BJ (cell line): ENCODE results near the gene SYNE2. TPM values are rescaled to one million over a fixed set of nuclear protein-coding genes. Genes with fewer than 3 reads are reported as not detected.

Experiments used
- CTCF ChIA-PET: fragments of 350-600 bp; formaldehyde crosslinking; extraction: SDS; loops from one replicate; lab custom pipeline; 2021; ENCODE audit warnings: antibody characterized with exemption, inconsistent platforms; lab: Yijun Ruan, JAX
- POLR2A ChIA-PET: fragments of 300-600 bp; sonication (Branson Sonifier 250); formaldehyde crosslinking; extraction: SDS; loops from one replicate; lab custom pipeline; 2021; ENCODE audit warnings: antibody characterized with exemption; lab: Charles Lee
- DNase-seq: peaks from one replicate; pipeline ENCODE4 v3.0.0-alpha.2; 2011; ENCODE audit warnings: low read depth
- H3K27me3 ChIP-seq: 2 replicates; pipeline ENCODE4 v1.6.0; 2011; ENCODE audit warnings: low read length; ENCODE audit not compliant: control insufficient read depth, insufficient read depth
- H3K36me3 ChIP-seq: 2 replicates; pipeline ENCODE4 v1.5.1; 2011; ENCODE audit warnings: low read length; ENCODE audit not compliant: control insufficient read depth, insufficient read depth
- H3K4me3 ChIP-seq: 2 replicates; pipeline ENCODE4 v1.5.1; 2011; ENCODE audit warnings: low read depth, mild to moderate bottlenecking, control low read depth, low read length
- CTCF ChIP-seq: IDR thresholded peaks from 2 replicates; pipeline ENCODE4 v1.5.1; 2011; ENCODE audit warnings: low read depth, mild to moderate bottlenecking, control low read depth, inconsistent platforms, low read length, moderate library complexity; ENCODE audit not compliant: insufficient read depth
- polyA plus RNA-seq: library from polyadenylated mRNA; depleted of rRNA; stranded (reverse); fragments of >200 nt; gene quantifications from 2 replicates; pipeline ENCODE4 v1.2.3, GENCODE V29; 2011

SYNE2 gene
- polyA plus RNA-seq, 1 experiment: 5.2 TPM

GRCh38 chr14:64232944-64233343 is 380.1 kb downstream of the SYNE2 start:
- DNase-seq: no peak
- ChIA-PET POLR2A (no interaction called here), CTCF (no interaction called here)
- Histone ChIP-seq H3K36me3 (no peaks in the 10 kb centered on the region), H3K27me3 (peaks cover 6% of the 10 kb centered on the region), H3K4me3 (no peak overlapping the region)
- TF ChIP-seq CTCF: no peak

GRCh38 chr14:64233531-64234190 is 380.9 kb downstream of the SYNE2 start:
- ChIA-PET POLR2A (no interaction called here), CTCF (no interaction called here)
- no peak for DNase-seq
- Histone ChIP-seq H3K36me3 (no peaks in the 10 kb centered on the region), H3K27me3 (peaks cover 6% of the 10 kb centered on the region), H3K4me3 (no peak overlapping the region)
- TF ChIP-seq CTCF: no peak

GRCh38 chr14:64234877-64235651 is 382.3 kb downstream of the SYNE2 start:
- H3K27me3 ChIP-seq: peaks cover 10% of the 10 kb centered on the region
- POLR2A ChIA-PET: no interaction called here
- no peak overlapping the region for H3K4me3 ChIP-seq
- no peaks in the 10 kb centered on the region for H3K36me3 ChIP-seq
- CTCF ChIA-PET: no interaction called here
- TF ChIP-seq CTCF: no peak
- DNase-seq: no peak

- ChIA-PET POLR2A (no interaction called here), CTCF (interaction anchor here (0.6 to 1.6 kb wide), 2 partner anchors 37 to 55 kb away, joined by 3 to 4 read pairs; no protein-coding TSS in a partner anchor)
- H3K27me3 ChIP-seq: peaks cover 10% of the 10 kb centered on the region
- DNase-seq: no peak
- no peaks in the 10 kb centered on the region for H3K36me3 ChIP-seq
- no peak for TF ChIP-seq CTCF
- H3K4me3 ChIP-seq: no peak overlapping the region
Measured at GRCh38 chr14:64235652-64236640, 383.1 kb downstream of the SYNE2 start.
